Effector memory CD4-positive, alpha-beta T cell (primary cell): Measurements from ENCODE around the gene IPO11.

ENCODE experiments used
- DNase-seq, 3 donors: peaks; one replicate each; pipeline ENCODE4 v3.0.0-alpha.2; 2020
- H3K27ac ChIP-seq: 2 replicates; pipeline ENCODE4 v1.7.0; 2013; ENCODE audit warnings: mild to moderate bottlenecking, low read length, moderate library complexity; ENCODE audit not compliant: insufficient read depth, poor library complexity, severe bottlenecking
- H3K27me3 ChIP-seq: replicated peaks from 2 replicates; pipeline ENCODE4 v1.7.0; 2013; ENCODE audit warnings: mild to moderate bottlenecking, low read length; ENCODE audit not compliant: insufficient read depth, control insufficient read depth, poor library complexity, severe bottlenecking
- H3K36me3 ChIP-seq: 2 replicates; pipeline ENCODE4 v1.7.0; 2013; ENCODE audit warnings: mild to moderate bottlenecking, low read length, moderate library complexity; ENCODE audit not compliant: control insufficient read depth, insufficient read depth
- H3K4me1 ChIP-seq: 2 replicates; pipeline ENCODE4 v1.7.0; 2013; ENCODE audit warnings: low read length, mild to moderate bottlenecking; ENCODE audit not compliant: control insufficient read depth, insufficient read depth, poor library complexity, severe bottlenecking
- H3K4me3 ChIP-seq: 2 replicates; pipeline ENCODE4 v1.7.0; 2013; ENCODE audit warnings: low read length, low read depth, mild to moderate bottlenecking; ENCODE audit not compliant: insufficient read depth, poor library complexity, severe bottlenecking
- H3K9me3 ChIP-seq: 2 replicates; pipeline ENCODE4 v1.7.0; 2013; ENCODE audit warnings: mild to moderate bottlenecking, low read length, moderate library complexity; ENCODE audit not compliant: control insufficient read depth

IPO11 gene

GRCh38 chr5:62386824-62387223 is 25.7 kb upstream of the IPO11 start:
- Histone ChIP-seq H3K4me1 (no peaks in the 10 kb centered on the region), H3K36me3 (peaks cover 80% of the 10 kb centered on the region), H3K4me3 (no peak overlapping the region), H3K27ac (no peak overlapping the region), H3K9me3 (no peaks in the 10 kb centered on the region), H3K27me3 (no peaks in the 10 kb centered on the region)
- no peak for DNase-seq

GRCh38 chr5:62395210-62395950 is 17.2 kb upstream of the IPO11 start:
- Histone ChIP-seq H3K4me3 (no peak overlapping the region), H3K36me3 (peaks cover 45% of the 10 kb centered on the region), H3K4me1 (no peaks in the 10 kb centered on the region), H3K27me3 (no peaks in the 10 kb centered on the region), H3K27ac (no peak overlapping the region), H3K9me3 (no peaks in the 10 kb centered on the region)
- no peak for DNase-seq

- H3K27me3 ChIP-seq = no peaks in the 10 kb centered on the region
- H3K27ac ChIP-seq = peak within 1 kb of the TSS; percentile 94
- no peaks in the 10 kb centered on the region for H3K9me3 ChIP-seq
- DNase-seq = peak; percentile 82 to 91 (median 88)
- H3K4me3 ChIP-seq = peak within 1 kb of the TSS; percentile 99
- H3K4me1 ChIP-seq = peaks cover 9% of the 10 kb centered on the region
- peaks cover 15% of the 10 kb centered on the region for H3K36me3 ChIP-seq
Observed at GRCh38 chr5:62403411-62404250, 8.9 kb upstream of the IPO11 start, which contains the start of gene DIMT1. TSS of gene DIMT1 (minus strand) at chr5:62403905. CDS start at chr5:62403772, 133 bp downstream.

DNA sequence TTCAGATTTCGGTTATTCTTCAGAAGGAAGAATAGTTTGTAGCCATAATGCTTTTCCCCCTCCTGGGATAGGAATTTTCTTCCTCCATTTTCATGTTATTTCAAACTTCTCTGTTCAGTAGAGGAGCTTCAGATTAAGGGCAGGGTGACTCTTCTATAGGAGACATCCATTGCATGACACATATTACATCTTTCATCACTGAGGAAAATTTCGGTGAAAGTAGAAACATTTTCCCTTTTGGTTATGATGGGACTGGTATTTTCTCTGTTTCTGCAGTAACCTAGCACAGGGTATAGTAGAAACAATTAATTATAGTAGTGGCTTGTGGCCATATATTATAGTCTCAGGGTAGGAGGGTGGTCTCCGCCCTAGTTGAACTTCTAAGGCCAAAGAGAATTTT is 1.1 kb downstream of the IPO11 start:
- no peak overlapping the region for H3K27ac ChIP-seq
- H3K4me1 ChIP-seq = peaks cover 10% of the 10 kb centered on the region
- H3K36me3 ChIP-seq = no peaks in the 10 kb centered on the region
- no peaks in the 10 kb centered on the region for H3K9me3 ChIP-seq
- no peak for DNase-seq
- H3K4me3 ChIP-seq = peak overlapping the region; percentile 98
- H3K27me3 ChIP-seq = no peaks in the 10 kb centered on the region

GRCh38 chr5:62418462-62419076 is 6.0 kb downstream of the IPO11 start:
- no peaks in the 10 kb centered on the region for H3K36me3 ChIP-seq
- peaks cover 7% of the 10 kb centered on the region for H3K4me1 ChIP-seq
- no peak overlapping the region for H3K4me3 ChIP-seq
- H3K27ac ChIP-seq = no peak overlapping the region
- H3K9me3 ChIP-seq = no peaks in the 10 kb centered on the region
- H3K27me3 ChIP-seq = no peaks in the 10 kb centered on the region
- no peak for DNase-seq

DNA sequence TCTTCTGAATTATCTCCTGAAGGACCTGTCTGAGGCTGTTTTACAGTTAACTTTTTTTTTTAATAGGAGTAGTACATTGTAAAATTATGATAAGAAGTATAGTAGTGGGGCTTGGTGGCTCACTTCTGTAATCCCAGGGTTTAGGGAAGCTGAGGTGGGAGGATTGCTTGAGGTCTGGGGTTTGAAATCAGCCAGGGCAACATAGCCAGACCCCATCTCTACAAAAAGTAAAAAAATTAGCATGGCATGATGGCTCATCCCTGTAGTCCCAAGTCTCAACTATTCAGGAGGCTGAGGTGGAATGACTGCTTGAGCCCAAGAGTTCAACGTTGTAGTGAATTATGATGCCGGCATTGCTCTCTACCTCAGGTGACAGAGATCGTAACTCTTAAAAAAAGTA is 7.0 kb downstream of the IPO11 start:
- H3K36me3 ChIP-seq = no peaks in the 10 kb centered on the region
- no peak overlapping the region for H3K4me3 ChIP-seq
- no peak for DNase-seq
- peaks cover 3% of the 10 kb centered on the region for H3K4me1 ChIP-seq
- no peak overlapping the region for H3K27ac ChIP-seq
- no peaks in the 10 kb centered on the region for H3K27me3 ChIP-seq
- no peaks in the 10 kb centered on the region for H3K9me3 ChIP-seq

GRCh38 chr5:62421414-62421813 is 8.9 kb downstream of the IPO11 start:
- Histone ChIP-seq H3K27me3 (no peaks in the 10 kb centered on the region), H3K27ac (no peak overlapping the region), H3K36me3 (no peaks in the 10 kb centered on the region), H3K9me3 (no peaks in the 10 kb centered on the region), H3K4me1 (peaks cover 3% of the 10 kb centered on the region), H3K4me3 (no peak overlapping the region)
- DNase-seq = no peak

DNA sequence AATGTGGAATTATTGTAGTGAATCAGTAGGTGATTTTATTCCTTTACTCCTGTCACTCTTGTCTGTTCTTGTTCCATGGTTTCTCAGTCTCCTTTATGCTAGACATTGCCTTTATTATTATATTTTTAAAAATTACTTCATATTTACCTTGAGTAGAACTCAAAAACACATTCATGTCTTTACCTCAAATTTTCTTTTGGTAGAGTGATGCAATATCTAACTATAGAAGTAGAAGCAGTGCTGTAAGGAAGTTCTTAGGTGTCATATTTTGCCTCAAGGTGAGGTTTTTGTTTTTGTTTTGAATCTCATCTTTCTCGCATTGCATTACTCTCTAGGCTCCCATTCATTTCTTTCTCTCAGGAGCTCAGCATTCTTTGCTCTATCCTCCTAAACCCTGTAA is 12.2 kb downstream of the IPO11 start:
- H3K9me3 ChIP-seq = no peaks in the 10 kb centered on the region
- no peaks in the 10 kb centered on the region for H3K4me1 ChIP-seq
- no peak for DNase-seq
- H3K36me3 ChIP-seq = no peaks in the 10 kb centered on the region
- H3K27ac ChIP-seq = no peak overlapping the region
- H3K4me3 ChIP-seq = no peak overlapping the region
- H3K27me3 ChIP-seq = no peaks in the 10 kb centered on the region

GRCh38 chr5:62431735-62432620 is 19.4 kb downstream of the IPO11 start:
- Histone ChIP-seq H3K4me1 (no peaks in the 10 kb centered on the region), H3K36me3 (no peaks in the 10 kb centered on the region), H3K27ac (no peak overlapping the region), H3K27me3 (no peaks in the 10 kb centered on the region), H3K9me3 (no peaks in the 10 kb centered on the region), H3K4me3 (no peak overlapping the region)
- DNase-seq = no peak
